ENCODE data around the gene RPL10.

RPL10 gene

DNA sequence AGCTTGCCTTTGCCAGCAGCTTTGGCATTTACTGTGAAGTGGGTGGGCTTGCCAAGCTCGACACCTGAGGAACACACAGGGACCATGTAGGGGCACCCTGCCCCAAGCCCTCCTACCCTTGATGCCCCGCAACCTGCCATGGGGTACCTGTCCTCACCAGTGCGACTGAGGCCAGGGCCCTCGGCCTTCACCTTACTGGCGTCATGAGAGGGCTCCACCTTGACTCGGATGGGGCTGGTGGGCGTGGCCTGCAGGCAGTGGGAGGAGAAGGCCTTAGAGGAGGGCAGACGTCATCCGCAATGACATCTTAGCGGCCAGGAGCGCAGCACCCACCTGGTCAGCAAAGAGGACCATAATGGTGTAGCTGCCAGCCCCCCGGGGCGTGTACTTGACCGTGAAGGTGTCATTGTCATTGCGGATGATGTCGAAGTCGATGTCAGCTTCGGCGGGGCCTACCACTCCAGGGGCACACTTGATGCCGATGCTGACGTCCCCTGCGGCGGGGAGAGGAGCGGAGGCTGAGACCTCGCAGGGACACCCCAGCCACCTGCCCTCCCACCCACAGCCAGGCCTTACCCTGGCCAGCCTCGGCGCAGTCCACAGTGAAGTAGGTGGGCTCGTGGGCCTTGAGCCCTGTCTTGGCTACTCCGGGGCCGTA is 36.0 kb upstream of the RPL10 start:
- no peak for DNase-seq

DNA sequence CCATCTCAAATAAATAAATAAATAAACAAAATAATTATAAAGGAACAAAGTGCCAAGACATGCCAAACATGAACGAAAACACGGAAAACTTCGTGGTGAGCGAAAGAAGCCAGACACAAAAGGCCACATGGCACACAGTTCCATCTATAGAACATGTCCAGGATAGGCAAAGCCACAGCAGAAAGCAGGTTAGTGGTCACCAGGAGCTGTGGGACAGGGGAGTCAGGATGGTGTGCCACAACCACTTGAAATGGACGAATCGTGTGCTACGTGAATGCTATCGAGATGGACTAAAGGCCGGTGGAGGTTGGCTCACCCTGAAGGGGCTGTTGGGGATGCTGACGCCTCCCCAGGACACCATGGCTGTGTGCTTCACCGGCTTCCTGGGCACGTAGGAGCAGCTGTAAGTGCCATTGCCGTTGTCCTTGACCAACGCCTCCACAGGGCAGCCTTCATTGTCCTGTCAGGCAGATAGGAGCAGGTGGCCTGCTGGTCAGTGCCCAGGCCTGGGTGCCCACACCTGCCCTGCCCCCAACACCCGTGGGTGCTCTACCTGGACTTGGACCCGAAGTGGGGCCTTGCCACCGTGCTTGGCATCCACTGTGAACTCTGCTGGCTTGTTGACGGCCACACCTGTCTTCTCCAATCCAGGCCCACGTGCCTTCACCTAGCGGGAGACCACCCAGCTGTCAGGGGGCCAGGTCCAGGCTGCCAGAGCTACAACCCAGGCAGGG is 34.3 kb upstream of the RPL10 start:
- DNase-seq = no peak

GRCh38 chrX:154365052-154365600 is 33.1 kb upstream of the RPL10 start:
- no peak for DNase-seq

GRCh38 chrX:154365997-154366665 is 32.0 kb upstream of the RPL10 start:
- no peak for DNase-seq

DNA sequence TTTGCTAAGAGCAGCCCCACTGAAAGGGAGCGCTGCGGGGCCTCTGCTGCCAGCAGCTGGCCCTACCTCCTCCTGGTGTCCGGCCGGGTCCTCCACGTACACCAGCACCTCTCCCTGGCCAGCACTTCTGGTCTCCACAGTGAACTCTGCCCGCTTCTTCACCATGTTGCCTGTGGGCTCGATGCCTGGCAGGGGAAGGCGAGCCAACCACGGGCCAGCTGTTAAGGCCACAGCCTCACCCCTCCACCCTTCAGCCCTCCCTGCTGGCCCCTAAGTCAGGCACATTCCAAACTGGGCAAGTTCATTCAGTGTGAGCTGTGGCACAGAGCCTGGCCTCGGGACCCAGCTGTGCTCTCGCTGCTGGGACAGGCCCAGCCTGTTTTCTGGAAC is 31.5 kb upstream of the RPL10 start:
- DNase-seq = no peak

DNA sequence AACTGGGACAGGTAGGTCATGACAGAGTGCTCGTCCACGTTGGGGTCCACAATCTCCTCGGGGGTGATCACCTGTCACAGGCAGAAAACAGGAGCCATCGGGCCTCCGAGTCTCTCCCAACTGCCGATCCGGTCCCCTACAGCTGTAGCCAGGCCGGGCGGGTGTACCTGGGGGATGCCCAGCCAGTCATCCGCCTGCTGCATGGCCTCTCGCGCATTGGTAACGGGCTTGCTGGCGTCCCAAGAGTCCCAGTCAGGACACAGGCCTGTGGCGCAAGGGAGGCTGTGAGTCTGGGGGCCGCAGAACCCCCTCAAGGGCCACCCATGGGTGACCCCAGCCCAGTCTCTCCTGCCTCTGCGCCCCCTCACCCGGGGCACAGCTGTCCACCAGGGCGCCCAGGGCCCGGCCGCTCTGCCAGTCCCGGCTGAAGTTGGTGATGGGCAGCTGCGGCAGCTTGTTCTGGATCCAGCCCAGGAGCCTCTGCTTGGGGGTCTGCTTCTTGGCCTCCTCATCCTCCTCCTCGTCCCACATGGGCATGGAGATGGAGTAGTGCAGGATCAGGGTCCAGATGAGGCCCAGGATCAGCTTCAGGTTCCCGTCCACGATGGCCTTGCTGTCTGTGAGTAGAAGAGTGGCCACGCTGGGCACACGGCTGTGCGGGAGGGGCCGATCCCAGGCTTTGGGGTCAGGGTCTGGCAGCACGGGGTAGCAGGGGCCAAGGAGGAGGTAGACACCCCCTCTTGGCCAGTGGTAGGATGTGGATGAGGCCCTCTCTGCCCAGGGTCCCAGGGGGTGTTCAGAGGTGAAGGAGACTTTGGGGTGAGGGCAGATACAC is 30.5 kb upstream of the RPL10 start:
- no peak for DNase-seq

DNA sequence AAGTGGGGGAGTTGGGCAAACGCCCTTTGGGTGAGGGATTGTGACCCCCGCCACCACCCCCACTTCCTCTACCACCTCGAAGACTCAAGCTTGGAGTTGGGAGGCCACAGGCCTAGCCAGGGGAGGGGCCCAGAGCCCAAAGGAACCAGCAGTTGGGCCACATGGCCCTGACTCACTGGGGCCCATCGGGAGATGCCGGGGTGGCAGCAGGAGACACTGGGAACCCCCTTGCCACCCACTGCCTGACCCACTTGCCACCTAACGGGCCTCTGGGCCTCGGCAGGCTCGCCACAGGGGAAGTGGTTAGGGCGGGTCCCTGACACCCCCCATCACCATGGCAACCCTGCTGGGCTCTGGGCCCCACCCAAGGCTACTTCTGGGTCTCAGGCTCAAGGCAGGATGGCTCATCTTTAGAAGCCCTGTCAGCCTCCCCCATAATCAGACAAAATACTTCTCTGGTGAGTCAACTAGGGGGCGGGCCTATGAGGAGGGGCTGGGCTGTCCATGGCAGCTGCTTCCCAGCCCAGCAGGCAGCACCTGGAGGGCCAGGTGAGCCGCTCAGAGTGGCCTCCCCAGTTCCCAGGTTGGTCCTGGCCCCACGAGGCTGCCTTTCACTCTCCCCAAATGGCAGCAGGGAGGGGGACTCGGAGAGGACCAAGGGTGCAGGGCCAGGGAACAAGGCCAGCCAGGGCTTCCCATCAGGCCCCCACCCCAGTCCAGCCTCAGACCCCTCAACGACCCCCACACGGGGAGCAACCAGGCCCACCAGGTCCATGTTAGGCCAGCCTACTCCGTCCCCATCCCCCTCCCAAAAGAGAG is 29.3 kb upstream of the RPL10 start:
- peak in 1 of 2 experiments; percentile 41 for DNase-seq

GRCh38 chrX:154369449-154370299 is 28.5 kb upstream of the RPL10 start:
- DNase-seq = peak; percentile 57 to 82

- peak in 1 of 2 experiments; percentile 58 for DNase-seq
These were observed 27.7 kb upstream of the RPL10 start for GRCh38 chrX:154370300-154371016.

DNA sequence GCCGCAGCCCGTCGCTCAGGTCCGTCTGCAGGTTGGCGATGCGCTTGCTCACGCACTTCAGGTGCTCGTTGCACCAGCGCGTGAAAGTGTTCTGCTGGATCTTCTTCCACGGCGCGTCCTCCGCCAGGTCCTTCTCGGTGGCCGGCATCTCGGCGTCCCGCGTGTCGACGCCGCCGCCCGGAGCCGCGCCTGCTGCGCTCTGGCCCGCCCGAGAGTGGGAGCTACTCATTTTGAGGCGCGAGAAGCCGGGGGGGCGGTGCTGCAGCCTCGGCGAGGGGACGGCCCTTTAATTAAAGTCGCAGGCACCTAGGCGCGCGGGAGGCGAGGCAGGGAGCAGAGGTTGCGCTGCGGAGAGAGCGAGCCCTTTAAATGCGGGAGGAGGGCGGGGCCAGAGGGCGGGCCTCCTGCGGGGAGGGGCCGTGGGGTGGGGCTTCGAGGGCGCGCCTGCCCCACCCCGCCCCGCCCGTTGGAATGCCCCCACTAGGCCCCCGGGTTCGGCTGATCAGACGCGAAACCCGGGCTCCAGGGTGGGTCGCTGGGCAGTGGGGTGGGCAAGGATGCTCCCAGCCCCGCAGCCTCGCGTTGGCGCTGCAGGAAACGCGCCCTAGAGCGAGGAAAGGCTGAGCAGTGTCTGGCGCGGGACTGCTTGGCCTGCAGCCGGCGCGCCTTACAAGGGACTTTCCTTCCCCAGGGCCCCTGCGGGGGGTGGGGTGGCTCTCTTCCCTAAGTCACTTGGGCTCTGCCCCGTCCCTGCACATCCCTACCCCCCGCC is 27.0 kb upstream of the RPL10 start:
- peak; percentile 81 to 94 for DNase-seq

DNA sequence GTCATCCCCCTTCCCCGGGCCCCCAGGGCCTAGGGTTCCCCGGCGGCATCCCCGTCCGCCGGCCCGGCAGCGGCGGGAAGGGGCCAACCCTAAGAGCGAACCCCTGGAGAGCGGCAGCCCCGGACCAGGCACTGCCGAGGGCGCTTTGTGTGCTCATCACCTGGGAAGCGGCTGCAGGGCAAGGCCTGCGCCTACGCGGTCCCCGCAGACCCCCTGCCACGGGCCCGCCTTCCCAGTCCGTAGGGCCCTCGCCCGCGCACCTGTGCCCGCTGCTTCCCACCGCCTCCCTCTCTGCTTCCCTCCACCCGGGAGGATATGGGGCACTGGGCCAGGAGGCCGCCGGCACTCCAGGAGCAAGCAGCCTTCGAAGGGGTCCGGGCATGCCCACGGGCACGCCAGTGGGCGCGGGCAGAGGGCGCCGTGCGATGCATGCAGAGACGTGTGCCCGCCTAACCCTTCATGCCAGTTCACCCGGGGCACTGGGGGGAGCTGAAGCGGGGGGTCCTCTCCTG is 26.3 kb upstream of the RPL10 start:
- DNase-seq = peak in 1 of 2 experiments; percentile 27

DNA sequence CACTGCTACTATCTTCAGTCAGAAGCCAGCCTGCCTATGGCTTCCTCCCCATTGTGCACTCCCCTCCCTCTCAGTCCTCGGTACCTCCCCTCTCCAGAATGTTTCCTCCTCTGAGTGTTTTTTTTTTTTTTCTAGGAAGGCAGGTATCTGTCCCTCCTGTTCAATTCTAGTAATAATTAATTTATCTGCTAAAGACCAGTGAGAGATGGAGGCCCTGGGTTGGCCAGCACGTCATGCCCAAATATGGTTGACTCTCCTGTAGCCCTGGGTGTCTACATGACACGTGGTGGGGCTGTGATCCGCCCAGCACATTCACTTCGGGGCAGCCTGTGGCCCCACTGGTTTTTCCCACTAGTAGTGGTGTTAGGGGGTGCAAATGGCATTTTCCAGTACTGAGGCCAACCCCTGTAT is 25.6 kb upstream of the RPL10 start:
- no peak for DNase-seq

DNA sequence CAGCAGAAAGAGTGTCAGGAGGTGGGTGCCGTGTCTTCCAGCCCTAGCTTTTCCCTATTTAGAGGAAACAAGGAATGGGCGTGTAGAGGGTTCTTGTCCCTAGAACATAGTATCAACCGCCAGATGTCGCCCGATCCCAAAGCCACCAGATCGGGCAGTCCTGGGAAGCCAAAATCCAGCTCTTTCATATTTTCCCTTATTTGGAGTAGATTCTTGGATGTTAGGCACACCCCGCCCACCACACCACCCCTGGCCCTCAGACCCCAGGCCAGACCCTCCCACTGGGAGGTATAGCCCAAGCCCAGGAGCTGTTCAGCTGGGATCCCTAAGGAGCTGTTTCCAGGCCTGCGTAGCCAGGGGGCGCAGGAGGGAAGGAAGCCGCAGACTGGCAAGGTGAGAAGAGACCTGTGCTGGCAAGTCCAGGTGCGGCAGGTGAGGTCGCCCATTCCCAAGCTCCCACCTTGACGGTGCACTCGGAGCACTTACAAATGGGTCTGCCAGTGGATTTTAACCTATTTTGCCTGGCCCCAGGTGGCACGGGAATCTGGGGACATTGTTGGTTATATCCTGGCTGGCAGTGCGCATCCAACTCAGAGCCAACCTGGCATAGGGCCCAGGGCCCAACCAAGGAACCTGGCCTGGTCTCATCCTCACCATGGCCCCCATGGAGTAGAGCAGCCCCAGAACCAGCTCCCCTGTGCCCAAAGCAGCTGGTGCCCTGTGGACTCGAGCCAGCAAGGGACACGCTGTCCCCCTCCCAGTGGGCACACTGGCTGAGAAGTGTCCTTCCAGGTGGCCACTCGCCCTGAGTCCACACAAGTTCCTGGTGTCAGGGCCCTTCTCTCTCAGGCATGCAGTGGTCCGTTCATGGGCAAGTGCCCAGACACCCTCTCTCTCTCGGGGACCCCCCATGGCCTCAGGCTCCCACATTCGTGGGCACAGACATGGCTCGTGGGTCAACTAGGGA is 24.6 kb upstream of the RPL10 start:
- peak; percentile 38 to 76 for DNase-seq

GRCh38 chrX:154374313-154375155 is 23.6 kb upstream of the RPL10 start, which contains the start of gene FLNA:
TSS of gene FLNA (minus strand) at chrX:154374634. CDS start at chrX:154371245, 3,389 bp downstream.
- DNase-seq = no peak

GRCh38 chrX:154375156-154375504 is 23.0 kb upstream of the RPL10 start:
- no peak for DNase-seq

- peak in 1 of 2 experiments; percentile 27 for DNase-seq
These were observed 21.4 kb upstream of the RPL10 start for GRCh38 chrX:154376774-154377173.
